ENCODE measurements around the gene KATNB1. TPM values are rescaled to one million over a fixed set of nuclear protein-coding genes. Genes with fewer than 3 reads are reported as not detected.
A peak's percentile ranks its signal among the peaks of the same experiment; 100 is the strongest.
"Not testable (repeated sequence)": the region's sequence is repeated elsewhere in the genome, so short reads cannot be mapped to it uniquely, and the experiment has no call there.

Gene KATNB1
- total RNA-seq, 1 donor from 2014 or later: 8.5 TPM

- DNase-seq (ENCODE audit: missing footprints) (no peak), ATAC-seq (no peak)
- intact Hi-C loops (cut with DNase I): loop anchor here (5.0 kb wide), 1 partner anchor 145 kb away; no protein-coding TSS in a partner anchor
Measured at GRCh38 chr16:57722210-57722499, 13.4 kb upstream of the KATNB1 start.

GRCh38 chr16:57722651-57723050, 12.9 kb upstream of the KATNB1 start:
- ATAC-seq (no peak), DNase-seq (ENCODE audit: missing footprints) (no peak)
- intact Hi-C loops (cut with DNase I): loop anchor here (5.0 kb wide), 1 partner anchor 145 kb away; no protein-coding TSS in a partner anchor

GRCh38 chr16:57723170-57723569, 12.4 kb upstream of the KATNB1 start:
- no peak for DNase-seq (ENCODE audit: missing footprints)
- intact Hi-C loops (cut with DNase I): loop anchor here (5.0 kb wide), 1 partner anchor 146 kb away; no protein-coding TSS in a partner anchor
- no peak for ATAC-seq

- DNase-seq (ENCODE audit: missing footprints) (no peak), ATAC-seq (no peak)
- intact Hi-C loops (cut with DNase I): loop anchor here (5.0 kb wide), 1 partner anchor 147 kb away; no protein-coding TSS in a partner anchor
Measured at GRCh38 chr16:57724531-57724930, 11.0 kb upstream of the KATNB1 start.

GRCh38 chr16:57725151-57725550, 10.4 kb upstream of the KATNB1 start:
- DNase-seq (ENCODE audit: missing footprints) (no peak), ATAC-seq (no peak)
- intact Hi-C loops (cut with DNase I): no loop called here

GRCh38 chr16:57725554-57725953, 10.0 kb upstream of the KATNB1 start:
- DNase-seq (ENCODE audit: missing footprints): no peak
- no peak for ATAC-seq
- intact Hi-C loops (cut with DNase I): no loop called here

- no peak for ATAC-seq
- intact Hi-C loops (cut with DNase I): no loop called here
- no peak for DNase-seq (ENCODE audit: missing footprints)
Measured at GRCh38 chr16:57725976-57726375, 9.6 kb upstream of the KATNB1 start.

- DNase-seq (ENCODE audit: missing footprints) (no peak), ATAC-seq (no peak)
- intact Hi-C loops (cut with DNase I): no loop called here
Measured at GRCh38 chr16:57726433-57726947, 9.1 kb upstream of the KATNB1 start.

GRCh38 chr16:57727610-57728009, 8.0 kb upstream of the KATNB1 start:
- intact Hi-C loops (cut with DNase I): no loop called here
- ATAC-seq (no peak), DNase-seq (ENCODE audit: missing footprints) (no peak)

GRCh38 chr16:57728336-57729181, 7.0 kb upstream of the KATNB1 start:
- intact Hi-C loops (cut with DNase I): no loop called here

GRCh38 chr16:57729182-57729484, 6.4 kb upstream of the KATNB1 start:
- intact Hi-C loops (cut with DNase I): no loop called here
- no peak for ATAC-seq
- no peak for DNase-seq (ENCODE audit: missing footprints)

More at GRCh38 chr16:57728336-57729181, 7.0 kb upstream of the KATNB1 start:
- no peak for ATAC-seq
- no peak for DNase-seq (ENCODE audit: missing footprints)

GRCh38 chr16:57729852-57730251, 5.7 kb upstream of the KATNB1 start:
- ATAC-seq; DNase-seq (ENCODE audit: missing footprints); intact Hi-C loops (cut with DNase I): not testable (repeated sequence)

- intact Hi-C loops (cut with DNase I): no loop called here
- peak; percentile 37 for DNase-seq (ENCODE audit: missing footprints)
- ATAC-seq: no peak
Measured at GRCh38 chr16:57730771-57731730, 4.5 kb upstream of the KATNB1 start.

- no peak for ATAC-seq
- DNase-seq (ENCODE audit: missing footprints): no peak
- intact Hi-C loops (cut with DNase I): no loop called here
Measured at GRCh38 chr16:57732037-57732436, 3.5 kb upstream of the KATNB1 start.

- ATAC-seq (no peak), DNase-seq (ENCODE audit: missing footprints) (no peak)
- intact Hi-C loops (cut with DNase I): no loop called here
Measured at GRCh38 chr16:57732714-57733113, 2.9 kb upstream of the KATNB1 start.

- ATAC-seq (no peak), DNase-seq (ENCODE audit: missing footprints) (peak; percentile 66)
- intact Hi-C loops (cut with DNase I): no loop called here
Measured at GRCh38 chr16:57734308-57734924, 1.2 kb upstream of the KATNB1 start.

- intact Hi-C loops (cut with DNase I): no loop called here
- peak; percentile 99 for DNase-seq (ENCODE audit: missing footprints)
- peak; percentile 98 for ATAC-seq
Measured at GRCh38 chr16:57734925-57735754, 430 bp upstream of the KATNB1 start.
